ENCODE data around the gene TRPM2.
A peak's percentile ranks its signal among the peaks of the same experiment; 100 is the strongest.

DNA sequence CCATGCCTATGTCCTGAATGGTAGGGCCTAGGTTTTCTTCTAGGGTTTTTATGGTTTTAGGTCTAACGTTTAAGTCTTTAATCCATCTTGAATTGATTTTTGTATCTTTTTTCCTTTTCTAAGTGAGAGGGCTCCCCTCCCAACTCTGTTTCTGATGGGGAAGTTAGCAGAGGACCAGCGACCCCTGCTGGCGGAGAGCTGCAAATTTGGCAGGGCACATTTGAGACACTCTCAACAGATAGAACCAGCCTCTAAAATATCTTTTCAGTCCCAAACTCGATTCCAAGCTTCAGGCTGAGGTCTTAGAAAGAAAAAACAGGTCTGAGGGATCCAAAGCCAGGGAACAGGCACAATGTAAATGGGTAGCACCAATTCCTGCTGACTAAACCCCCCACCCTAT lies 134.4 kb downstream of the TRPM2 start:
- TF ChIP-seq, protein P1, sequence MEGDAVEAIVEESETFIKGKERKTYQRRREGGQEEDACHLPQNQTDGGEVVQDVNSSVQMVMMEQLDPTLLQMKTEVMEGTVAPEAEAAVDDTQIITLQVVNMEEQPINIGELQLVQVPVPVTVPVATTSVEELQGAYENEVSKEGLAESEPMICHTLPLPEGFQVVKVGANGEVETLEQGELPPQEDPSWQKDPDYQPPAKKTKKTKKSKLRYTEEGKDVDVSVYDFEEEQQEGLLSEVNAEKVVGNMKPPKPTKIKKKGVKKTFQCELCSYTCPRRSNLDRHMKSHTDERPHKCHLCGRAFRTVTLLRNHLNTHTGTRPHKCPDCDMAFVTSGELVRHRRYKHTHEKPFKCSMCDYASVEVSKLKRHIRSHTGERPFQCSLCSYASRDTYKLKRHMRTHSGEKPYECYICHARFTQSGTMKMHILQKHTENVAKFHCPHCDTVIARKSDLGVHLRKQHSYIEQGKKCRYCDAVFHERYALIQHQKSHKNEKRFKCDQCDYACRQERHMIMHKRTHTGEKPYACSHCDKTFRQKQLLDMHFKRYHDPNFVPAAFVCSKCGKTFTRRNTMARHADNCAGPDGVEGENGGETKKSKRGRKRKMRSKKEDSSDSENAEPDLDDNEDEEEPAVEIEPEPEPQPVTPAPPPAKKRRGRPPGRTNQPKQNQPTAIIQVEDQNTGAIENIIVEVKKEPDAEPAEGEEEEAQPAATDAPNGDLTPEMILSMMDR (IDR thresholded peaks at IDR 0.05; ENCODE audit: low read depth, low read length) = peak; percentile 64
- TF ChIP-seq POLR2A (IDR thresholded peaks at IDR 0.05; ENCODE audit: extremely low read depth, insufficient read length) = no peak
- no peak for TF ChIP-seq MAX (IDR thresholded peaks at IDR 0.05; ENCODE audit: low read depth, low read length)

Data from NB4 (cell line).